CD1c-positive myeloid dendritic cell (primary cell): ENCODE measurements around the gene DPY30.
"Not testable (repeated sequence)": the region's sequence is repeated elsewhere in the genome, so short reads cannot be mapped to it uniquely, and the experiment has no call there.

ENCODE experiments used
- DNase-seq: peaks from one replicate; pipeline ENCODE4 v3.0.0-alpha.2; 2016; ENCODE audit errors: extremely low spot score

DPY30 gene

GRCh38 chr2:32039447-32040219 lies at the start of gene DPY30:
TSS of gene DPY30 (minus strand) at chr2:32039805. CDS start at chr2:32039456, 349 bp downstream.
- peak; percentile 95 for DNase-seq

DNA sequence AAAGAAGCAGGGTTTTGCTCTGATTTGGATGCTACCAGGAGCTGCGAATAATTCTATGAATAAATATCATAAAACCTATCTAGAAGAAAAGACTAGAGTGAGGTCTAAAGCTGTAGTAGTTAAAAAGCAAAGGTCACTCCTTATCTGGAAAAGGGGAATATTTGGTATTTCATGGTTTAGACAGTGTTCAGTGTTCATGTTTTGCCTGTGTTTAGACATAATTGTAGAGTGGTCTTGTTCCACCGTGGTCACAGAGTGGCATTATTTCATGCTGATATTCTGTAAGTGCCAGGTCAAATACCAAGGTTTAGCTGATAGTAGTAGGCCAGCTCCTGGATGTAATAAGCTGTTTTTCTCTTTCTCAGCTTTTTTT lies 34.5 kb upstream of the DPY30 start:
- DNase-seq, result no peak

DNA sequence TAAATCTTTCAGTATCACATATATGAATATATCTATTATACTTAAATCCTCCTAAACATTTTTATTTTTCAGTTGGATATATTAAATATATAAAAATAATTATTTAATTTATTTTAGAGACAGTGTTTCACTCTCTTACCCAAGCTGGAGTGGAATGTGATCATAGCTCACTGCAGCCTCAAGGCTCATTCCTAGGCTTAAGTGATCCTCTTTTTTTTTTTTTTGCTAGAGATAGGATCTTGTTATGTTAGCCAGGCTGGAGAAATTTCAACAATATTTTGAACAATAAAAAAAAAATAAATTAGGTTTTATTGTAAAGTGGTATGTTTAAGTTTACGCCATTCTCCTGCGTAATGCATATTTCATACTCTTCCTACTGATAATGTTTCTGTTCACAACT lies 27.9 kb upstream of the DPY30 start:
- no peak for DNase-seq

DNA sequence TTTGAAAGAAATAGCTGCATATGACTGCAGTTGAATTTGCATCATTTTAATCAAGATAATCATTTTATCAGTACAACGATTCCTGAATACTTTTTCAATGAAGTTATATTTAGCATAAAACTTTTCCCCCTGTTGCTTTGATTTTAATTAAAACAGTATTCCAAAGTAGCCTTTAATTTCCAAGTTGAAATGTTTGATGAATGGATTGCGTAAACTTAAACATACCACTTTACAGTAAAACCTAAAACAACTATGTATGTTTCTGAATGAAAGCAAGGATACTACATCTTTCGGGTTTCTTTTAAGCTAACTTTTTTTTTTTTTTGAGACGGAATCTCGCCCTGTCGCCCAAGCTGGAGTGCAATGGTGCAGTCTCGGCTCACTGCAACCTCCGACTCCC lies 25.1 kb upstream of the DPY30 start:
- no peak for DNase-seq

DNA sequence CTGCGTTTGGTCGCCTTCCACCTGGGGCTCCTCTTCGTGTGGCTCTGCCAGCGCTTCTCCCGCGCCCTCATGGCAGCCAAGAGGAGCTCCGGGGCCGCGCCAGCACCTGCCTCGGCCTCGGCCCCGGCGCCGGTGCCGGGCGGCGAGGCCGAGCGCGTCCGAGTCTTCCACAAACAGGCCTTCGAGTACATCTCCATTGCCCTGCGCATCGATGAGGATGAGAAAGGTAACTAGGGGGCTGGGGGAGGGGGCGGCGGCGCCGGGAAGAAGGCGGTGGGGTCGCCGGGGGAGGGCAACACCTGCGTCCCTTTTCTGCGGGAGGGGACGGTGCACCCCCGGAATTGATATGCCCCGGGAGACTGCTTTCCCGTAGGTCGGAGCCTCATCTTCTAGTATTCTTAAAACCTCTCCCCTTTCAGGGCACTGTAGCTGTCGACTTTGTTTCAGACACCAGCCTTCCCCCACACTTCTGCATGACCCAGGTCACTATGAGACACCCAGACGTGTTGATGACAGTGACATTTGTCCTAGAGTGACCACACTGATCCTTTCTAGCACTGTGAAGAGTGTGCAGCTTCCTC lies 24.5 kb upstream of the DPY30 start:
- peak; percentile 49 for DNase-seq

DNA sequence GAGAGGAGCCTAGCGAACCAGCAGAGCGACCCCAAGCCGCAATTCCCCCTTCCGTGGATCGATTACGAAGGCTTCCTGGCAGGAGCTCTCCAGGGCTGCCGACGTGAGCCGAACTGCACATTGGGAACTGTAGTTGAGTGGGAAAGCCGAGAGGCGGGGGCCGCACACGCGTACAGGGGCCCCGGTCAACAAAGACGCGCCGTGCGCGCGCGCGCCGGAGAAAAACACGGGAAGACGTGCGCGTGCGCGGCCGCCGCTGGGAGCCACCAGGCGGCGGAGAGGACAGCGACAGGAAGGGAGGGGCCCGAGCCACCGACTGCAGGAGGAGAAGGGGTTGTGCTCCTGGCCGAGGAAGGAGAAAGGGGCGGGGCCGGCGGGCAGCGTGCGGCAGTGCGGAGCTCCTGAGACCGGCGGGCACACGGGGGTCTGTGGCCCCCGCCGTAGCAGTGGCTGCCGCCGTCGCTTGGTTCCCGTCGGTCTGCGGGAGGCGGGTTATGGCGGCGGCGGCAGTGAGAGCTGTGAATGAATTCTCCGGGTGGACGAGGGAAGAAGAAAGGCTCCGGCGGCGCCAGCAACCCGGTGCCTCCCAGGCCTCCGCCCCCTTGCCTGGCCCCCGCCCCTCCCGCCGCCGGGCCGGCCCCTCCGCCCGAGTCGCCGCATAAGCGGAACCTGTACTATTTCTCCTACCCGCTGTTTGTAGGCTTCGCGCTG lies 23.9 kb upstream of the DPY30 start, which contains the start of gene SPAST:
SPAST (plus strand) TSS at position 247 of the 711 bp plus-strand sequence; CDS start at position 523, 276 bp downstream.
- peak; percentile 99 for DNase-seq

DNA sequence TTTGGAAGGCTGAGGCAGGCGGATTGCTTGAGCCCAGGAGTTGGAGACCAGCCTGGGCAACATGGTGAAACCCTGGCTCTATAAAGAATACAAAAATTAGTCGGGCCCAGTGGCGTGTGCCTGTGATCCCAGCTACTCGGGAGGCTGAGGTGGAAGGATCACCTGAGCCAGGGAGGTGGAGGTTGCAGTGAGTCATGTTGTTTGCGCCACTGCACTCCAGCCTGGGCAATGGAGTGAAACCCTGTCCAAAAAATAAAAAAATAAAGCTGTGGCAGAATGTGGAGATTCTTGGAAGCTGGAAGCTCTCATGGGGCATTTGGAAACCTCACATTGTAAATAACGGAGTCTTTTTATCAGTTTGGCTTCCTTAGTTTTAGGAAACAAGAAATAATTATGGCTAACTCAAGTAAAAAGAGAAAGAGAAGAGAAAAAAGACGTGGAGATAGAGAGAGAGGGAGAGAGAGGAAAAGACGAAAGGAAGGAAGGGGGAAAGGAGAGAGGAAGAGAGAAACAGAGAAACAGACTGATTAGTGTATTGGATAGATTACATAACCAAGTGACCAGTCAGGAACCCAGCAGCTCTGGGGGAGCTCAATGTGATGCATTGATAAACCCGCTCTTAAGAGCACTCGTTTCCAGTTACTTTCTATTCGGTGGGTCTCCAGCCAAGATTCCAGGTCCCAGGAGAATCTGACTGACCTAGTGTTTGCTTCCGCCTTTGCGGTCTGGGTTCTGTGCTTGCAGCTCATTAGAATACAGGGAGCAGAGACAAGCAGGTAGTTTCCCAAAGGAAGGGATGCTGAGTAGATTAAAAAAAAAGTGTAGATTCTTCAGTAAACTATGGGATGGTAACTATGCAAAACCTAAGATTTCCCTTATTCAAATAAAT lies 22.6 kb upstream of the DPY30 start:
- peak; percentile 51 for DNase-seq

GRCh38 chr2:32061430-32061829 lies 21.8 kb upstream of the DPY30 start:
- no peak for DNase-seq

GRCh38 chr2:32060266-32060665 lies 20.7 kb upstream of the DPY30 start:
- no peak for DNase-seq

DNA sequence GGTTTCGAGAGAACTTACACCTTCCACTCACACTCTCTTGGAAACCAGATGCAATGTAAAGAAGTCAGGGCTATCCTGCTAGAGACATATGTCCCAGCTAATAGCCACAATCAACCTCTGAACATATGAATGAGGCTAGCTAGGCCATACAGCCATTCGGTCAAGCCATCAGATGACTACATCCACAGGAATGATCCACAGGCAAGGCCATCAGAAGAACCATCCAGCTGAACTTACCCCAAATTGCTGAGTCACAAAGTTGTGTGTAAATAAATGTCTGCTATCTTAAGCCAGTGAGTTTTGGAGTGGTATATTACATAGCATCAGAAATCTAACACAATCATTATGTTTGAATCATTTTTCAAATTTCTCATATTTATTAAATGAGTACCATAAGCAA lies 18.5 kb upstream of the DPY30 start:
- no peak for DNase-seq

GRCh38 chr2:32054583-32054982 lies 15.0 kb upstream of the DPY30 start:
- DNase-seq, result not testable (repeated sequence)

- DNase-seq, result no peak
Observed at GRCh38 chr2:32051836-32052439, 12.3 kb upstream of the DPY30 start.

DNA sequence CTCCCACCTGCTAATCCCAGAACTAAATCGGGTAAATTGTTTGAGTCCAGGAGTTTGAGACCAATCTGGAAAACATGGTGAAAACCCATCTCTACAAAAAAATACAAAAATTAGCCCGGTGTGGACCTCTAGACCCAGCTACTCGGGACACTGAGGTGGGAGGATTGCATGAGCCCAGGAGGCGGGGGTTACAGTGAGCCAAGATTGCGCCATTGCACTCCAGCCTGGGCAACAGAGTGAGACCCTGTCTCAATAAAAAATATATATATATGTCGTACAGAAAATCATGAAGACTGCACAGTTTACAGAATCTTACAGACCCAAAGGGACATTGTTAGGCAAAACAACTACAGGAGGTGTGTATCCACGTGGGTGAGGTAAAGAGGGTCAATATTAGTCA lies 4.0 kb upstream of the DPY30 start:
- DNase-seq, result no peak

DNA sequence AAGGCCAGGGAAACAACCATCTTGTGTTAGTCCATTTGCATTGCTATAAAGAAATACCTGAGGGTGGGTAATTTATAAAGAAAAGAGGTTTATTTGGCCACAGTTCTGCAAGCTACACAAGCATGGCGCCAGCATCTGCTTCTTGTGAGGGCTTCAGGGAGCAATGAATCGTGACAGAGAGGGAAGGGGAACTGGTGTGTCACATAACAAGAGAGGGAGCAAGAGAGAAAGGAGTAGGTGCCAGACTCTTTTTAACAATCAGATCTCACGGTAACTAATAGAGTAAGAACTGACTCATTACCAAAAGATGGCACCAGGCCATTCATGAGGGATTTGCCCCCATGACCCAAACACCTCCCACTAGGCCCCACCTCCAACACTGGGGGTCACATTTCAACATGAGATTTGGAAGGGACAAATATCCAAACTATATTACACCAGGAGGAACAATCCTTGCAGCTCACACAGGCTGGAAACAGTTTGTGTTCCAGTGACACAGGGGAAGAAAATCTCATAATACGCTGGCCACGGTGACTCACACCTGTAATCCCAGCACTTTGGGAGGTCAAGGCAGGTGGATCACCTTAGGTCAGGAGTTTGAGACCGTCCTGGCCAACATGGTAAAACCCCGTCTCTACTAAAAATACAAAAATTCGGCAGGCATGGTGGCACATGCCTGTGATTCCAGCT lies 5.3 kb downstream of the DPY30 start:
- DNase-seq, result not testable (repeated sequence)

DNA sequence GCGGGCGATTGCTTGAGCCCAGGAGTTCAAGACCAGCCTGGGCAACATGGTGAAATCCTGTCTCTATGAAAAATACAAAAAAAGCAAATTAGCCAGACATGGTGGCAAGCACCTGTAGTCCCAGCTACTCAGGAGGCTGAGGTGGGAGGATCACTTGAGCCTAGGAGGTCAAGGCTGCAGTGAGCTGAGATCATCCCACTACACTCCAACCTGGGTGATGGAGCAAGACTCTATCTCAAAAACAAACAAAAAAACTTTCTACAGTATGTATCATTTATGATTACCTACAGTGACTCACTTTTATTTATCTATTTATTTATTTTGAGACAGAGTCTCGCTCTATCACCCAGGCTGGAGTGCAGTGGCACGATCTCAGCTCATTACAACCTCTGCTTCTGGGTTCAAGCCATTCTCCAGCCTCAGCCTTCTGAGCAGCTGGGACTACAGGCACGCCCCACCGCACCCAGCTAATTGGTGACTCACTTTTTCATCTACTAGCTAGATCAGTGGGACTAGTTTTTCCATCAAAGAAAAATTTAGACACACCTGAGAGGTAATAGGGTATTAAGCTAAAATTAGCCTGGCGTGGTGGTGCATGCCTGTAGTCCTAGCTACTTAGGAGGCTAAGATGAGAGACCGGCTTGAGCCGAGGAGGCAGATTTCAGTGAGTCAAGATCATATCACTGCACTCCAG lies 20.7 kb downstream of the DPY30 start:
- DNase-seq, result not testable (repeated sequence)

DNA sequence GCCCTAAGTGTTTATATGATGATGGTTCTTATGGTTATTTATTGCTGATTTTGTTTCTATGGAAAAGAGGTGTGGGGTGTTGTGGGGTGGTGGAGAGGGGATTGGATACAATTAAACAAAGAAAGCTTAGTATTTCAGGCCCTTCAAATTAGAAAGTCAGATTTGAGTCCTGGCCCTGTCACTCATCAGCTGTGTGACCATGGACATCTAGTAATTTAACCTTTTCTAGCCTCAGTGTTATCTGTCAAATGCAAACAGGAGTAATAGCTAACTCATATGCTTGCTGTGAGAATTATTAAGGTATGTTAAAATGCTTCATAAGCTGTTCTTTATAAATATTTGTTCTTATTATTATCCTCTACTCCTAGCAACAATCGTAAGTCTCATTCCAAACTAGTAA lies 26.7 kb downstream of the DPY30 start:
- no peak for DNase-seq

DNA sequence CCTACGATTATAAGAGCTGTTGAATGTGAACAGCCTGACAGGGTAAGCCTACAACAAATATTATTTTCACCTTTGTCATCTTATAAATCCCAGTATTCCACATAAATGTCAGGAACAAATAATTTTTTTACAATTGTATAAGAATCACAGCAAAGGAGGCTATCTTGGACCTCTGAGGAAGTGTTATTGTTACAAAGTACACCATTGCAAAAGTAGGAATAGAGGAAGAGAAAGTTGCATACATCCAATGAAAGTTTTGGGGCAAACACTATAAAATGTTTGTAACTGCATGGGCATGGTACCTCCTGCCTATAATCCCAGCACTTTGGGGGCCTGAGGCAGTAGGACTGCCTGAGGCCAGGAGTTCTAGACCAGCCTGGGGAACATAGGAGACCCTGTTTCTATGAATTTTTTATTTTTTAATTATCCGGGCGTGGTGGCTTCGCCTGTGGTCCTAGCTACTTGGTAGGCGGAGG lies 28.1 kb downstream of the DPY30 start:
- peak; percentile 57 for DNase-seq

GRCh38 chr2:32010670-32011484 lies 28.7 kb downstream of the DPY30 start, which contains the start of gene MEMO1:
TSS of gene MEMO1 (minus strand) at chr2:32011008. CDS start at chr2:32010247, 761 bp downstream.
- DNase-seq, result peak; percentile 95

GRCh38 chr2:32010280-32010669 lies 29.3 kb downstream of the DPY30 start:
- DNase-seq, result peak; percentile 61
